GM12864 (cell line): Measurements from ENCODE around the gene HNRNPCL1.
"Not testable (repeated sequence)": the region's sequence is repeated elsewhere in the genome, so short reads cannot be mapped to it uniquely, and the experiment has no call there.

Experiments used
- DNase-seq: peaks from one replicate; pipeline ENCODE4 v3.0.0-alpha.2; 2011; ENCODE audit warnings: low read depth
- H3K4me3 ChIP-seq: 2 replicates; pipeline ENCODE4 v1.5.1; 2011; ENCODE audit warnings: mild to moderate bottlenecking, low read depth, low read length, control low read depth
- TF ChIP-seq, protein P1 (sequence below): IDR thresholded peaks from 2 replicates; pipeline ENCODE4 v1.5.1; 2011; ENCODE audit warnings: low read depth, mild to moderate bottlenecking, moderate library complexity, low read length, control low read depth, inconsistent platforms; ENCODE audit errors: missing control alignments

Gene HNRNPCL1

DNA sequence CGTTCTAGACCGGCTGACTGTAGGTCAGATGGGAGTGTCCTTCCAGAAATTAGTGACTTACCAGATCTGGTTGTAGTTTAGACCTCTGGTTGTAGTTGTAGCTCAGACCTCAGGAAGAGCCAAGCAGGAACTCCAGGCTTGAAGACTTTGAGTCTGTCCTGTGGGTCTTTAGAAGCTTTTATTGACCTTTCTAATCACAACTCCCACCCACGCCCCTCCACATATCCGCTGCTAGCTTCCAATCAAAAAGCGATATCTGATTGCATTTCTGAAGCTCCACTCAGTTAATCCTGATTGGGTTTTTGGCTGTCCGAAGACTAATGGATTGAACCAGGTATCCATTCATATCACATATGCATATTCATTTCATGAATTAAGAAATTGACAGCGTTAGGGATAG is at the start of gene HNRNPCL1:
Gene HNRNPCL1, minus strand, starts transcription at position 101 of the 400 bp plus-strand sequence. CDS start 431 bp downstream, outside the sequence.
- not testable (repeated sequence) for DNase-seq, H3K4me3 ChIP-seq

DNA sequence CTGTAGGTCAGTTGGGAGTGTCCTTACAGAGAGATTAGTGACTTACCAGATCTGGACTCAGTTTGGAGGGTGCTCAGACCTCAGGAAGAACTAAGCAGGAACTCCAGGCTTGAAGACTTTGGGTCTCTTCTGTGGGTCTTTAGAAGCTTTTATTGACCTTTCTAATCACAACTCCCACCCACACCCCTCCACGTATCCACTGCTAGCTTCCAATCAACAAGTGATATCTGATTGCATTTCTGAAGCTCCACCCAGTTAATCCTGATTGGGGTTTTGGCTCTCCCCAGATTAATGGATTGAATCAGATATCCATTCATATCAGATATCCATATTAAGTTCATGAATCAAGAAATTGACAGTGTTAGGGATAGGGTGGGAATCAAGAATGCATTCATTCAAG is 49.6 kb upstream of the HNRNPCL1 start, which contains the start of gene PRAMEF10:
Gene PRAMEF10, minus strand, starts transcription at position 101 of the 400 bp plus-strand sequence. CDS start 2,423 bp downstream, outside the sequence.
- H3K4me3 ChIP-seq, DNase-seq: not testable (repeated sequence)

DNA sequence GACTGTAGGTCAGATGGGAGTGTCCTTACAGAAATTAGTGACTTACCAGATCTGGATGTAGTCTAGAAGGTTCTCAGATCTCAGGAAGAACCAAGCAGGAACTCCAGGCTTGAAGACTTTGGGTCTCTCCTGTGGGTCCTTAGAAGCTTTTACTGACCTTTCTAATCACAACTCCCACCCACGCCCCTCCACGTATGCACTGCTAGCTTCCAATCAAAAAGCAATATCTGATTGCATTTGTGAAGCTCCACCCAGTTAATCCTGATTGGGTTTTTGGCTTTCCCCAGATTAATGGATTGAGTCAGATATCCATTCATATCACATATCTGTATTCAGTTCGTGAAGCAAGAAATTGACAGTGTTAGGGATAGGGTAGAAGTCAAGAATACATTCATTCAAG is 37.6 kb upstream of the HNRNPCL1 start, which contains the start of gene PRAMEF4:
Gene PRAMEF4, minus strand, starts transcription at position 101 of the 400 bp plus-strand sequence. CDS start 2,807 bp downstream, outside the sequence.
- H3K4me3 ChIP-seq, DNase-seq: not testable (repeated sequence)

DNA sequence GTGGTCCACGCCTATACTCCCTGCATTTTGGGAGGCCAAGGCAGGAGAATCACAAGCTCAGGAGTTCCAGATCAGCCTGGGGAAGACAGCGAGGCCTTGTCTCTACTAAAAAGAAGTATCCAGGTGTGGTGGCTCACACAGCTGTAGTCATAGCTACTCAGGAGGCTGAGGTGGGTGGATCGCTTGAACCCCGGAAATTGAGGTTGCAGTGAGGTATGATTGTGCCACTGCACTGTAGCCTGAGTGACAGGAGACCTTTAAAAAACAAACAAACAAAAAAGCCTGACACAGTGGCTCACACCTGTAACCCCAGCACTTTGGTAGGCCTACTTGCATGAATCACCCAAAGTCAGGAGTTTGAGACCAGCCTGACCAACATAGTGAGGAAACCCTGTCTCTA is 29.9 kb upstream of the HNRNPCL1 start:
- not testable (repeated sequence) for DNase-seq, H3K4me3 ChIP-seq

DNA sequence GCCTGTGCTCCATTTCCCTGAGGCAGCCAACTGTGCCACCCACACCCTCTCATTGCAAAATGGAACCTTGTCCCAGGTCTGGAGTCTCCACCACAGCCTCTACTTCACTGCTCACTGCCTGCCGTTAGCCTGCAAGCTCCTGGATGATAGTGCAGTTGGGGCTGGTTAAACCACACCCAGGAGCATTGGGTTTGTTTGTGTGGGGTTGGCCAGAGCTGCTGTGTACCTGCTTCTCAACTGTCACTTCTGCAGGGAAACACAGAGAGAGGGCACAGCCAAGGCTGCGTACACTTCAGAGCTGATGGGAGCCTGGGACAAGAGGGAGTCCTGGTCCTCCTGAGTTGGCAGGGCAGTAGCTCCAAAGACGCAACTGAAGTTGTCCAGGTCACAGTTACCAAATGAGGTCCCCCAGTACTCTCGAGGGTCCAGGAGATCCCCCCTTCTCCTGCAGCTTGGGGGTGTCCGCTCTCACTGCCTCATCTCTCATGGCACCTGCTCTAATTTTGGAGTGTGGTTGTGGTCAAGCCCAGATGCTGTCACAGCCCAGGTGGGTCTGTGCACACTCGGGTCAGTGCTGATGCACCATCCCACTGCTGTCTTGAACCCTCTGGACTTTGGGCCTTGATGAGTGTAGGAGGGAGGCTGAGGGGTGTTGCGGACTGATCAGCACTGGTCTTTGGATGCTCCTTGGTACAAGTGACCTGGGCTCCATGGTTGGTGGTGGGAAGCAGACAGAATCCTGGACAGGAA is 14.8 kb upstream of the HNRNPCL1 start:
- H3K4me3 ChIP-seq, DNase-seq: not testable (repeated sequence)

DNA sequence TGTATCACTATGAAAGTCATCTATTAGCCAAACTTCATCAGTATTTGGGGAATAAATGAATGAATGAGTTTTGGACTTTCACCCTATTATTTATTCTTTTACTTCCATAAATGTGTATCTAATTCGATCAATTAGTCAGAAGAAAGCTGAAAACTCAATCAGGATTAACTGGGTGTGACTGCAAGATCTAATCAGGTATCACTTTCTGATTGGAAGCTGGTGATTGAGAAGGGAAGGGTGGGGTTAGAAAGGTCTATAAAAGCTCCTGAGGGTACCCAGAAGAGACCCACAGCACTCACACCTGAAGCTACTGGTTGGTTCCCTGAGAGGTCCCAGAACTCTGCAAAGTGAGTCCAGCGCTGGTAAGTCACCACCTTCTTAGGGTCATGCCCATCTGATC is 8.3 kb upstream of the HNRNPCL1 start, which contains the start of gene PRAMEF2:
Gene PRAMEF2, plus strand, starts transcription at position 301 of the 400 bp plus-strand sequence. CDS start 1,924 bp downstream, outside the sequence.
- H3K4me3 ChIP-seq, DNase-seq: not testable (repeated sequence)

DNA sequence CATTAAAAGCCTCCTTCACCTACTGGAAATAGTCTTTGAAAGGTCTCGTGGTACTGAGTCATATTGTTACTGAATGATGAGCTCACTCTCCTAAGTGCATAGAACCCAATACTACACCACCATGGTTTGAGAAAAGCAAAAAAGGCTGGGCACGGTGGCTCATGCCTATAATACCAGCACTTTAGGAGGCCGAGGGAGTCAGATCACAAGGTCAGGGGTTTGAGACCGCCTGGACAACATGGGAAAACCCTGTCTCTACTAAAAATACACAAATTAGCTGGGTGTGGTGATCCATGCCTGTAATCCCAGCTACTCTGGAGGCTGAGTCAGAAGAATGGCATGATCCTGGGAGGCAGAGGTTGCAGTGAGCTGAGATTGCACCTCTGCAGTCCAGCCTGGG is 3.3 kb upstream of the HNRNPCL1 start:
- DNase-seq, result no peak
- H3K4me3 ChIP-seq, result no peak overlapping the region
- TF ChIP-seq, protein P1, sequence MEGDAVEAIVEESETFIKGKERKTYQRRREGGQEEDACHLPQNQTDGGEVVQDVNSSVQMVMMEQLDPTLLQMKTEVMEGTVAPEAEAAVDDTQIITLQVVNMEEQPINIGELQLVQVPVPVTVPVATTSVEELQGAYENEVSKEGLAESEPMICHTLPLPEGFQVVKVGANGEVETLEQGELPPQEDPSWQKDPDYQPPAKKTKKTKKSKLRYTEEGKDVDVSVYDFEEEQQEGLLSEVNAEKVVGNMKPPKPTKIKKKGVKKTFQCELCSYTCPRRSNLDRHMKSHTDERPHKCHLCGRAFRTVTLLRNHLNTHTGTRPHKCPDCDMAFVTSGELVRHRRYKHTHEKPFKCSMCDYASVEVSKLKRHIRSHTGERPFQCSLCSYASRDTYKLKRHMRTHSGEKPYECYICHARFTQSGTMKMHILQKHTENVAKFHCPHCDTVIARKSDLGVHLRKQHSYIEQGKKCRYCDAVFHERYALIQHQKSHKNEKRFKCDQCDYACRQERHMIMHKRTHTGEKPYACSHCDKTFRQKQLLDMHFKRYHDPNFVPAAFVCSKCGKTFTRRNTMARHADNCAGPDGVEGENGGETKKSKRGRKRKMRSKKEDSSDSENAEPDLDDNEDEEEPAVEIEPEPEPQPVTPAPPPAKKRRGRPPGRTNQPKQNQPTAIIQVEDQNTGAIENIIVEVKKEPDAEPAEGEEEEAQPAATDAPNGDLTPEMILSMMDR, result no peak

DNA sequence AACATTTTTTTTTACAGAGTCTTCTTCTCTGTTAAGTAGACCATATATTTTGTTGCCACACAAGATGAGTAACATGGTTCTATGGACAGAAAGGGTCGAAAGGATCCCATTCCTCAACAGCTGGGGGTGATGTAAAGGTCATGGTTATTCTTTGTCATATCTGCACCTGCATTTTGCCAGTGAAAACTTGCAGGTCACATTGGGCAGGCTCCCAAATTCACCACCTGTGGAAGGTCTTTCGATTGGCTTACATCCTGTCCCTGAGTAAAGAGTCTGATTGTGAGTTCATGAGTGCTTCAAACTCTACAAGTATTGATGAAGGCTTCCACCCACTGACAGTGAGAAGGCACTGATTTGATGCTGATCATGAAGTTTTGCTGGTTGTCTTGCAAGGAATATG is 15.3 kb downstream of the HNRNPCL1 start:
- DNase-seq, H3K4me3 ChIP-seq: not testable (repeated sequence)

DNA sequence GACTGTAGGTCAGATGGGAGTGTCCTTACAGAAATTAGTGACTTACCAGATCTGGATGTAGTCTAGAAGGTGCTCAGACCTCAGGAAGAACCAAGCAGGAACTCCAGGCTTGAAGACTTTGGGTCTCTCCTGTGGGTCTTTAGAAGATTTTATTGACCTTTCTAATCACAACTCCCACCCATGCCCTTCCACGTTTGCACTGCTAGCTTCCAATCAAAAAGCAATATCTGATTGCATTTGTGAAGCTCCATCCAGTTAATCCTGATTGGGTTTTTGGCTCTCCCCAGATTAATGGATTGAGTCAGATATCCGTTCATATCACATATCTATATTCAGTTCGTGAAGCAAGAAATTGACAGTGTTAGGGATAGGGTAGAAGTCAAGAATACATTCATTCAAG is 17.2 kb downstream of the HNRNPCL1 start, which contains the start of gene PRAMEF11:
Gene PRAMEF11, minus strand, starts transcription at position 101 of the 400 bp plus-strand sequence. CDS start 2,621 bp downstream, outside the sequence.
- DNase-seq, H3K4me3 ChIP-seq: not testable (repeated sequence)

DNA sequence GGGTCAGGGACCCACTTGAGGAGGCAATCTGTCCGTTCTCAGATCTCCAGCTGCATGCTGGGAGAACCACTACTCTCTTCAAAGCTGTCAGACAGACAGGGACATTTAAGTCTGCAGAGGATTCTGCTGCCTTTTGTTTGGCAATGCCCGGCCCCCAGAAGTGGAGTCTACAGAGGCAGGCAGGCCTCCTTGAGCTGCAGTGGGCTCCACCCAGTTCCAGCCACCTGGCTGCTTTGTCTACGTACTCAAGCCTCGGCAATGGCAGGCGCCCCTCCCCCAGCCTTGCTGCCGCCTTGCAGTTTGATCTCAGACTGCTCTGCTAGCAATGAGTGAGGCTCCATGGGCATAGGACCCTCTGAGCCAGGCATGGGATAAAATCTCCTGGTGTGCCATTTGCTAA is 29.5 kb downstream of the HNRNPCL1 start:
- DNase-seq, H3K4me3 ChIP-seq: not testable (repeated sequence)

DNA sequence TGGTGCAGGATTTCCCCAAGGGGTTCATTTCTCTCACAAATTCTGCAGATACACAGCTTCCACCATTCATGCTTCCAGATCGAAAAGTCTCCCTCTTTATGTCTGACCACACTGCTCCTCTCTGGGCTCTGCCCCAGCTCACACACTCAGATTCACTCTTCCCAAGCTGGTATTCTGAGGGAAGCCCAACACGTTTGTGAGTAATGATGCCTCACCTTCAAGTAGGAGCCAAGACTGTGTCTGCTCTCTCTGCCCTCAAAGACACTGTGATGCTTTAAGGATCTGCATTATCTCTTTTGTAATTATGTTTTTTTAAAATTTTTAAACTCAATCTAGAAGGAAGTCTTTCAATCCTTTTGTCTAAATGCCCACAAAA is 37.1 kb downstream of the HNRNPCL1 start:
- TF ChIP-seq, protein P1, result no peak
- DNase-seq, result no peak
- no peak overlapping the region for H3K4me3 ChIP-seq

DNA sequence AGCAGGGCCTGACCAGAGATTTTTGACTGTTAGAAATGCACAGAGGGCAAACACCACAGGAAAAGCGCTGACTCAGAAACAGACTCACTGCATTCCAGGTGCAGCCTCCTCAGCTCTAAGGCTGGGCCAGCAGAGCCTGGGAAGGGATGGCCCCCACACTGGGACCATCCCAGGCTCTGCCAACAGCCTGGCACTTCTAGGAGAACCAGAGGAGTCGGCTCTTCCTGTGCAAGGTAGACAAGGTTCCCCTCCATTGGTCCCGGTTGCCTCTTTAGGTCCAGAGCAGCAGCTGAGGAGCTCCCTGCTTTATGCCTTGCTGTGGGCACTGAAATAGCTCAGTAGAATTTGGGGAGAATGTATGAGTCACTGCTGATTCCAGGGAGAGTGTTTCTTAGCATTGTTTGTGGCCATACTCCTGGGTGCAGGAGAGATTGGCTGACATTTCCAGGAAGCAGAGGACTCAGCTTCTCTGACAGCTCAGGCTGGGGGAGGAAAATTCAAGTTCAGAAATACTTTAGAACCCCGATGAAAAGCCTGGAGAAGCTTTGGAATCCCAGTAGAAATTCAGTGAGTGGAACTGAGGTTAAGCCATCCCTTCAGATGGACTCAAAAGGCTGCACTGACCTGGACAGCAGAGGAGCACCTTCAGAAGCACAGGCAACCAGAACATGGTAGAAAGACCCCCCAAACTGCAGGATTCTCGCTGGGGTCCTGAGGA is 37.7 kb downstream of the HNRNPCL1 start:
- TF ChIP-seq, protein P1, result no peak
- DNase-seq, result no peak
- H3K4me3 ChIP-seq, result no peak overlapping the region
